GM23338 (cell line): ENCODE results near the gene BCAP31. TPM values are rescaled to one million over a fixed set of nuclear protein-coding genes. Genes with fewer than 3 reads are reported as not detected.

Experiments
- ATAC-seq: fragments of 200-7000 bp; cut with Tn5 transposase; 3 replicates; pipeline ENCODE4 v1.9.1; 2020
- DNase-seq: peaks from one replicate; pipeline ENCODE4 v3.0.0-alpha.2; 2015; ENCODE audit warnings: low spot score
- H2AFZ ChIP-seq: fragments of 200-600 bp; sonication (generic); 2 replicates; pipeline ENCODE4 v1.8.0; 2016; ENCODE audit warnings: antibody characterized with exemption, mild to moderate bottlenecking, moderate library complexity
- H3F3A ChIP-seq: fragments of 200-600 bp; sonication (generic); replicated peaks from 2 replicates; pipeline ENCODE4 v1.8.0; 2017; ENCODE audit warnings: antibody characterized with exemption, mixed run types, low read depth
- H3K27ac ChIP-seq: fragments of 200-600 bp; sonication (generic); 2 replicates; pipeline ENCODE4 v1.6.1; 2016; ENCODE audit warnings: low read depth
- H3K27me3 ChIP-seq: fragments of 200-600 bp; sonication (generic); 2 replicates; pipeline ENCODE4 v1.8.0; 2016; ENCODE audit warnings: mild to moderate bottlenecking, mixed run types, moderate library complexity; ENCODE audit not compliant: insufficient read depth
- H3K36me3 ChIP-seq: fragments of 200-600 bp; sonication (generic); 2 replicates; pipeline ENCODE4 v1.8.0; 2016; ENCODE audit warnings: mild to moderate bottlenecking; ENCODE audit not compliant: insufficient read depth
- H3K4me1 ChIP-seq: fragments of 200-600 bp; sonication (generic); 2 replicates; pipeline ENCODE4 v1.8.0; 2016; ENCODE audit warnings: mild to moderate bottlenecking, moderate library complexity; ENCODE audit not compliant: insufficient read depth
- H3K4me2 ChIP-seq: fragments of 200-600 bp; sonication (generic); 2 replicates; pipeline ENCODE4 v1.7.1; 2017; ENCODE audit warnings: mixed run types
- H3K4me3 ChIP-seq: fragments of 200-600 bp; sonication (generic); 2 replicates; pipeline ENCODE4 v1.6.1; 2016; ENCODE audit warnings: mixed run types
- H3K79me2 ChIP-seq: fragments of 200-600 bp; sonication (generic); replicated peaks from 2 replicates; pipeline ENCODE4 v1.8.0; 2017; ENCODE audit warnings: mild to moderate bottlenecking; ENCODE audit not compliant: insufficient read depth
- H3K9me2 ChIP-seq: fragments of 200-600 bp; sonication (generic); 2 replicates; pipeline ENCODE4 v1.8.0; 2017; ENCODE audit not compliant: insufficient read depth
- H4K20me1 ChIP-seq: fragments of 200-600 bp; sonication (generic); replicated peaks from 2 replicates; pipeline ENCODE4 v1.8.0; 2017; ENCODE audit warnings: mild to moderate bottlenecking; ENCODE audit not compliant: insufficient read depth
- H3K27ac Mint-ChIP-seq: 2 replicates; pipeline ENCODE4 v1.8.0; 2020; ENCODE audit warnings: inconsistent platforms, mild to moderate bottlenecking, moderate library complexity, mixed read lengths
- H3K27me3 Mint-ChIP-seq: 3 replicates; pipeline ENCODE4 v1.8.0; 2022; ENCODE audit warnings: low read depth, mild to moderate bottlenecking, moderate library complexity, mixed read lengths, inconsistent platforms; ENCODE audit not compliant: insufficient read depth, poor library complexity
- H3K36me3 Mint-ChIP-seq: 3 replicates; pipeline ENCODE4 v1.8.0; 2021; ENCODE audit warnings: low read depth, mild to moderate bottlenecking, inconsistent platforms, moderate library complexity, mixed read lengths
- H3K4me1 Mint-ChIP-seq: 3 replicates; pipeline ENCODE4 v1.8.0; 2020; ENCODE audit warnings: mild to moderate bottlenecking, inconsistent platforms, mixed read lengths
- H3K4me3 Mint-ChIP-seq: 3 replicates; pipeline ENCODE4 v1.8.0; 2021; ENCODE audit warnings: moderate library complexity, mild to moderate bottlenecking, inconsistent platforms, mixed read lengths
- H3K9me3 Mint-ChIP-seq: 3 replicates; pipeline ENCODE4 v1.8.0; 2020; ENCODE audit warnings: moderate library complexity, mild to moderate bottlenecking, inconsistent platforms, mixed read lengths
- EZH2 ChIP-seq: fragments of 200-600 bp; sonication (generic); IDR thresholded peaks from one replicate; pipeline ENCODE4 v1.8.0; 2017; ENCODE audit warnings: antibody characterized with exemption, mild to moderate bottlenecking, low read depth; ENCODE audit not compliant: unreplicated experiment
- STAT1 ChIP-seq: IDR thresholded peaks from one replicate; pipeline ENCODE4 v1.6.1; 2016; ENCODE audit warnings: antibody characterized with exemption; ENCODE audit not compliant: unreplicated experiment
- ZNF114 ChIP-seq: fragments of 250-450 bp; sonication (Bioruptor Pico); IDR thresholded peaks from 2 replicates; pipeline ENCODE4 v1.5.0; 2020; ENCODE audit warnings: mild to moderate bottlenecking, moderate library complexity
- ZNF331 ChIP-seq: fragments of 250-450 bp; sonication (Bioruptor Pico); IDR thresholded peaks from 2 replicates; pipeline ENCODE4 v1.5.0; 2020; ENCODE audit warnings: low read depth, mild to moderate bottlenecking, moderate library complexity
- polyA plus RNA-seq: library from polyadenylated mRNA; unstranded; fragments of >200 nt; fragmentation: Nextera tagmentation; extraction: Ambion mirVana; gene quantifications from 2 replicates; pipeline ENCODE4 v1.2.1, GENCODE V29; 2016
- total RNA-seq: library from RNA; depleted of rRNA; stranded (reverse); fragments of >200 nt; shearing (Covaris generic); gene quantifications from 2 replicates; pipeline ENCODE4 v1.2.3, GENCODE V29; 2014
- TF ChIP-seq, protein P1 (sequence below): fragments of 250-450 bp; sonication (Bioruptor Pico); IDR thresholded peaks from 2 replicates; pipeline ENCODE4 v1.5.0; 2020; ENCODE audit warnings: mild to moderate bottlenecking, moderate library complexity
- TF ChIP-seq, protein P2 (sequence below), 2 experiments: fragments of 200-600 bp in 1 of 2; sonication (generic) in 1 of 2; conservative IDR thresholded peaks; 2 replicates each; pipeline versions ENCODE4 v1.5.1 to v1.6.1; 2016 to 2017; ENCODE audit warnings: antibody characterized with exemption in 2 of 2, low read depth in 2 of 2, mild to moderate bottlenecking in 2 of 2, moderate library complexity in 1 of 2

BCAP31 gene
- total and polyA plus RNA-seq, 2 experiments from 2014 or later: 85.0 to 145 TPM

DNA sequence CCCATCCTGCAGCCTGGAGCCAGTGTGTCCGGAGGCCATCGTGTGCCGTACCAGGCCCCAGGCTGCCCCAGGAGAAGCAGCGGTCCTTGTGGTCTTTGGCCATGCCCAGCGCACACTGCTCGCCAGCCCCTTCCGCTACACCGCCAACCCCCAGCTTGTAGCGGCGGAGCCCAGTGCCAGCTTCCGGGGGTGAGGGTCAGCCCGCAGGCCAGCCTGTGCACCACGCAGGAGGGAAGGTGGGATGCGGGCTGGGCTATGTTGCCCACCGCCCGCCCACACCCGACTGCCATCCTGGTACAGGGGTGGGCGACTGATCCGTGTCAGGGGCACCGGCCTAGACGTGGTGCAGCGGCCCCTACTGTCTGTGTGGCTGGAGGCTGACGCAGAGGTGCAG lies 49.0 kb upstream of the BCAP31 start (continued):
- TF ChIP-seq, protein P1, sequence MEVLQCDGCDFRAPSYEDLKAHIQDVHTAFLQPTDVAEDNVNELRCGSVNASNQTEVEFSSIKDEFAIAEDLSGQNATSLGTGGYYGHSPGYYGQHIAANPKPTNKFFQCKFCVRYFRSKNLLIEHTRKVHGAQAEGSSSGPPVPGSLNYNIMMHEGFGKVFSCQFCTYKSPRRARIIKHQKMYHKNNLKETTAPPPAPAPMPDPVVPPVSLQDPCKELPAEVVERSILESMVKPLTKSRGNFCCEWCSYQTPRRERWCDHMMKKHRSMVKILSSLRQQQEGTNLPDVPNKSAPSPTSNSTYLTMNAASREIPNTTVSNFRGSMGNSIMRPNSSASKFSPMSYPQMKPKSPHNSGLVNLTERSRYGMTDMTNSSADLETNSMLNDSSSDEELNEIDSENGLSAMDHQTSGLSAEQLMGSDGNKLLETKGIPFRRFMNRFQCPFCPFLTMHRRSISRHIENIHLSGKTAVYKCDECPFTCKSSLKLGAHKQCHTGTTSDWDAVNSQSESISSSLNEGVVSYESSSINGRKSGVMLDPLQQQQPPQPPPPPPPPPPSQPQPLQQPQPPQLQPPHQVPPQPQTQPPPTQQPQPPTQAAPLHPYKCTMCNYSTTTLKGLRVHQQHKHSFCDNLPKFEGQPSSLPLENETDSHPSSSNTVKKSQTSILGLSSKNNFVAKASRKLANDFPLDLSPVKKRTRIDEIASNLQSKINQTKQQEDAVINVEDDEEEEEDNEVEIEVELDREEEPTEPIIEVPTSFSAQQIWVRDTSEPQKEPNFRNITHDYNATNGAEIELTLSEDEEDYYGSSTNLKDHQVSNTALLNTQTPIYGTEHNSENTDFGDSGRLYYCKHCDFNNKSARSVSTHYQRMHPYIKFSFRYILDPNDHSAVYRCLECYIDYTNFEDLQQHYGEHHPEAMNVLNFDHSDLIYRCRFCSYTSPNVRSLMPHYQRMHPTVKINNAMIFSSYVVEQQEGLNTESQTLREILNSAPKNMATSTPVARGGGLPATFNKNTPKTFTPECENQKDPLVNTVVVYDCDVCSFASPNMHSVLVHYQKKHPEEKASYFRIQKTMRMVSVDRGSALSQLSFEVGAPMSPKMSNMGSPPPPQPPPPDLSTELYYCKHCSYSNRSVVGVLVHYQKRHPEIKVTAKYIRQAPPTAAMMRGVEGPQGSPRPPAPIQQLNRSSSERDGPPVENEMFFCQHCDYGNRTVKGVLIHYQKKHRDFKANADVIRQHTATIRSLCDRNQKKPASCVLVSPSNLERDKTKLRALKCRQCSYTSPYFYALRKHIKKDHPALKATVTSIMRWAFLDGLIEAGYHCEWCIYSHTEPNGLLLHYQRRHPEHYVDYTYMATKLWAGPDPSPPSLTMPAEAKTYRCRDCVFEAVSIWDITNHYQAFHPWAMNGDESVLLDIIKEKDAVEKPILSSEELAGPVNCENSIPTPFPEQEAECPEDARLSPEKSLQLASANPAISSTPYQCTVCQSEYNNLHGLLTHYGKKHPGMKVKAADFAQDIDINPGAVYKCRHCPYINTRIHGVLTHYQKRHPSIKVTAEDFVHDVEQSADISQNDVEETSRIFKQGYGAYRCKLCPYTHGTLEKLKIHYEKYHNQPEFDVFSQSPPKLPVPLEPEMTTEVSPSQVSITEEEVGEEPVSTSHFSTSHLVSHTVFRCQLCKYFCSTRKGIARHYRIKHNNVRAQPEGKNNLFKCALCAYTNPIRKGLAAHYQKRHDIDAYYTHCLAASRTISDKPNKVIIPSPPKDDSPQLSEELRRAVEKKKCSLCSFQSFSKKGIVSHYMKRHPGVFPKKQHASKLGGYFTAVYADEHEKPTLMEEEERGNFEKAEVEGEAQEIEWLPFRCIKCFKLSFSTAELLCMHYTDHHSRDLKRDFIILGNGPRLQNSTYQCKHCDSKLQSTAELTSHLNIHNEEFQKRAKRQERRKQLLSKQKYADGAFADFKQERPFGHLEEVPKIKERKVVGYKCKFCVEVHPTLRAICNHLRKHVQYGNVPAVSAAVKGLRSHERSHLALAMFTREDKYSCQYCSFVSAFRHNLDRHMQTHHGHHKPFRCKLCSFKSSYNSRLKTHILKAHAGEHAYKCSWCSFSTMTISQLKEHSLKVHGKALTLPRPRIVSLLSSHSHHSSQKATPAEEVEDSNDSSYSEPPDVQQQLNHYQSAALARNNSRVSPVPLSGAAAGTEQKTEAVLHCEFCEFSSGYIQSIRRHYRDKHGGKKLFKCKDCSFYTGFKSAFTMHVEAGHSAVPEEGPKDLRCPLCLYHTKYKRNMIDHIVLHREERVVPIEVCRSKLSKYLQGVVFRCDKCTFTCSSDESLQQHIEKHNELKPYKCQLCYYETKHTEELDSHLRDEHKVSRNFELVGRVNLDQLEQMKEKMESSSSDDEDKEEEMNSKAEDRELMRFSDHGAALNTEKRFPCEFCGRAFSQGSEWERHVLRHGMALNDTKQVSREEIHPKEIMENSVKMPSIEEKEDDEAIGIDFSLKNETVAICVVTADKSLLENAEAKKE: no peak
- TF ChIP-seq STAT1: no peak
- TF ChIP-seq, protein P2, sequence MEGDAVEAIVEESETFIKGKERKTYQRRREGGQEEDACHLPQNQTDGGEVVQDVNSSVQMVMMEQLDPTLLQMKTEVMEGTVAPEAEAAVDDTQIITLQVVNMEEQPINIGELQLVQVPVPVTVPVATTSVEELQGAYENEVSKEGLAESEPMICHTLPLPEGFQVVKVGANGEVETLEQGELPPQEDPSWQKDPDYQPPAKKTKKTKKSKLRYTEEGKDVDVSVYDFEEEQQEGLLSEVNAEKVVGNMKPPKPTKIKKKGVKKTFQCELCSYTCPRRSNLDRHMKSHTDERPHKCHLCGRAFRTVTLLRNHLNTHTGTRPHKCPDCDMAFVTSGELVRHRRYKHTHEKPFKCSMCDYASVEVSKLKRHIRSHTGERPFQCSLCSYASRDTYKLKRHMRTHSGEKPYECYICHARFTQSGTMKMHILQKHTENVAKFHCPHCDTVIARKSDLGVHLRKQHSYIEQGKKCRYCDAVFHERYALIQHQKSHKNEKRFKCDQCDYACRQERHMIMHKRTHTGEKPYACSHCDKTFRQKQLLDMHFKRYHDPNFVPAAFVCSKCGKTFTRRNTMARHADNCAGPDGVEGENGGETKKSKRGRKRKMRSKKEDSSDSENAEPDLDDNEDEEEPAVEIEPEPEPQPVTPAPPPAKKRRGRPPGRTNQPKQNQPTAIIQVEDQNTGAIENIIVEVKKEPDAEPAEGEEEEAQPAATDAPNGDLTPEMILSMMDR (conservative IDR thresholded peaks at IDR 0.05; ENCODE audit: low read depth in 2 of 2): no peak

DNA sequence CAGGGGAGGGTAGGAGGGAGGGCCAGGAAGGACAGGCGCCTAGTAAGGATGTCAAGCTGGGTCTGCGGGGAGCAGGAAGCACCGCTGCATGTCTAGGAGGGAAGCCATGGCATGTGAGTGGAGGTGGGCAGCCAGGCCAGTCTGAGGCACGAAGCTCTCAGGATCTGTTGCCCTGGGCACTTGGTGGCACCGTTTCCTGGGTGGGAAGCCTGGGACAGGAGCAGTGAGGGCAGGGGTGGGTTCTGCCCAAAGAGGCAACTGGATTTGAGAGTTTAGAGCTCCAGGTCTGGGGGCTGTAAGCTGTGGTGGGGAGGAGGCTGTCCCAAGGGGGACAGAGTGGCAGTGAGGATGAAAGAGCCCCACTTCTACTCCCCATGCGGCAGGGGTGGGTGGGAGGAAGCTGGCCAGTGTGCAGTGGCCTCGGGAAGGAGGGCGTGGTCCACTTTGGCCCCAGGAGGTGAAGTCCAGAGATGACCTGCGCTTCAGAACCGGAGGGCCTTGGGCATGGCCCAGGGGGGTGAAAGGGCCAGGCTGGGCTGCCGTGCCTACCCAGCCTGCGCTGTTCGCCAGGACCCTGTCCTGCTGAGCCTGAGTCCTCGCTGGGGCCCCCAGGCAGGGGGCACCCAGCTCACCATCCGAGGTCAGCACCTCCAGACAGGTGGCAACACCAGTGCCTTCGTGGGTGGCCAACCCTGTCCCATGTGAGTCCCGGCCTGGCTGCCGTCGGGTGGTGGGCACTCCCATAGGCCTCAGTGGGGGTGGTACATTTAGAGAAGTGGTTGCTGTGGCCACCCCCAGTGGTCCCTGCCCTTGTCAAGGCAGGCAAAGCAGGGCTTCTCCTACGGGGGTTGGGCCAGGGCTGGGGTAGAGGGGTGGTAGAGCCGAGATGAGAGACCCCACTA lies 48.4 kb upstream of the BCAP31 start:
- no peak overlapping the region for H3K4me3 ChIP-seq
- H3K27me3 ChIP-seq: no peaks in the 10 kb centered on the region
- DNase-seq (no peak), ATAC-seq (no peak)
- H3K36me3 ChIP-seq: no peaks in the 10 kb centered on the region
- H3K4me3 Mint-ChIP-seq: no peak overlapping the region
- H3K36me3 Mint-ChIP-seq: no peaks in the 10 kb centered on the region
- H3K9me2 ChIP-seq: no peaks in the 10 kb centered on the region
- no peaks in the 10 kb centered on the region for H4K20me1 ChIP-seq
- no peaks in the 10 kb centered on the region for H3K79me2 ChIP-seq
- H3K4me1 ChIP-seq: no peaks in the 10 kb centered on the region
- no peaks in the 10 kb centered on the region for H3K9me3 Mint-ChIP-seq
- H3K27ac Mint-ChIP-seq: no peak overlapping the region
- H3K27me3 Mint-ChIP-seq: peaks cover 3% of the 10 kb centered on the region
- H3K4me2 ChIP-seq: no peak overlapping the region
- no peaks in the 10 kb centered on the region for H3K4me1 Mint-ChIP-seq
- no peak overlapping the region for H3K27ac ChIP-seq
- H3F3A ChIP-seq: no peaks in the 10 kb centered on the region
- no peak overlapping the region for H2AFZ ChIP-seq
- TF ChIP-seq ZNF114 (CRISPR knock-in tag) (no peak), ZNF331 (CRISPR knock-in tag) (no peak), STAT1 (no peak), EZH2 (no peak)
- TF ChIP-seq, protein P2 (conservative IDR thresholded peaks at IDR 0.05; ENCODE audit: low read depth in 2 of 2): no peak
